Psoas muscle (tissue), 8 donors: ENCODE results near the gene GDAP1L1. TPM values are rescaled to one million over a fixed set of nuclear protein-coding genes. Genes with fewer than 3 reads are reported as not detected.

Experiments
- ATAC-seq, 4 donors: fragments of 200-7000 bp; cut with Tn5 transposase; one replicate each; pipeline ENCODE4 v1.9.1; 2020; ENCODE audit warnings: moderate library complexity in 3 of 4, mild to moderate bottlenecking in 2 of 4
- DNase-seq, 2 donors: peaks; one replicate each; pipeline ENCODE4 v3.0.0-alpha.2; 2020
- H3K27ac ChIP-seq: fragments of 200-600 bp; one replicate; pipeline ENCODE4 v1.8.0; 2022
- H3K27me3 ChIP-seq, 3 donors: fragments of 200-600 bp in 1 of 3; one replicate each; pipeline versions ENCODE4 v1.6.1 to v1.8.0; 2013 to 2022; ENCODE audit warnings: low read length in 2 of 3, mild to moderate bottlenecking in 2 of 3, moderate library complexity in 1 of 3; ENCODE audit not compliant: insufficient read depth in 3 of 3
- H3K36me3 ChIP-seq, 2 donors: fragments of 200-600 bp in 1 of 2; one replicate each; pipeline versions ENCODE4 v1.6.1 to v1.8.0; 2013 to 2022; ENCODE audit warnings: low read depth in 1 of 2, mild to moderate bottlenecking in 1 of 2, moderate library complexity in 1 of 2; ENCODE audit not compliant: insufficient read depth in 1 of 2
- H3K4me1 ChIP-seq: fragments of 200-600 bp; one replicate; pipeline ENCODE4 v1.8.0; 2022
- H3K4me3 ChIP-seq: fragments of 200-600 bp; one replicate; pipeline ENCODE4 v1.8.0; 2022; ENCODE audit warnings: mild to moderate bottlenecking
- H3K9me3 ChIP-seq: fragments of 200-600 bp; one replicate; pipeline ENCODE4 v1.8.0; 2022
- WGBS, 3 donors: extraction: QIAGEN DNeasy Blood & Tissue Kit; methylation state at CpG; one replicate each; pipeline versions ENCODE4 v1.1.6 to v1.1.7; 2013; 5-methylcytosine and 5-hydroxymethylcytosine counted together
- intact Hi-C, 2 donors: fragments of 100-400 bp; cut with DNase I; formaldehyde crosslinking; loops; one replicate each; pipeline versions ENCODE4 v1.11.0 to v1.14.2; 2022
- polyA plus RNA-seq, 3 donors: library from polyadenylated mRNA; stranded (reverse); fragments of 200-250 nt; gene quantifications; one replicate each; pipeline ENCODE4 v1.2.3, GENCODE V29; 2013
- total RNA-seq, 4 donors: library from RNA; stranded (reverse); fragmentation: NEBNext Ultra II Directional in 2 of 4; extraction: Animal tissue kit (Norgen Biotek cat#: 25700) in 2 of 4; gene quantifications; one replicate each; pipeline versions ENCODE4 v1.2.1 to v1.2.4, GENCODE V29; 2021 to 2023
- TF ChIP-seq, protein P1 (sequence below): fragments of 200-600 bp; IDR thresholded peaks from one replicate; pipeline ENCODE4 v1.8.0; 2022; ENCODE audit warnings: antibody characterized with exemption
- donor health status: healthy with polysubstance abuse.
- donor health status: DM: no; HTN: no; CAD: no; lungs with moderate emphysema.
- donor health status: Bipolar disorder and iron deficiency.
- donor health status: healthy.
- donor health status: DM: yes; HTN: yes; CAD: no.
- donor health status: DM: no; HTN: no; CAD: no.
- donor health status: DM: no; HTN: no; CAD: no.
- donor health status: DM: yes; HTN: yes; CAD: no.

The GDAP1L1 gene
- total and polyA plus RNA-seq, 7 donors = 0.04 TPM; not detected in 6

DNA sequence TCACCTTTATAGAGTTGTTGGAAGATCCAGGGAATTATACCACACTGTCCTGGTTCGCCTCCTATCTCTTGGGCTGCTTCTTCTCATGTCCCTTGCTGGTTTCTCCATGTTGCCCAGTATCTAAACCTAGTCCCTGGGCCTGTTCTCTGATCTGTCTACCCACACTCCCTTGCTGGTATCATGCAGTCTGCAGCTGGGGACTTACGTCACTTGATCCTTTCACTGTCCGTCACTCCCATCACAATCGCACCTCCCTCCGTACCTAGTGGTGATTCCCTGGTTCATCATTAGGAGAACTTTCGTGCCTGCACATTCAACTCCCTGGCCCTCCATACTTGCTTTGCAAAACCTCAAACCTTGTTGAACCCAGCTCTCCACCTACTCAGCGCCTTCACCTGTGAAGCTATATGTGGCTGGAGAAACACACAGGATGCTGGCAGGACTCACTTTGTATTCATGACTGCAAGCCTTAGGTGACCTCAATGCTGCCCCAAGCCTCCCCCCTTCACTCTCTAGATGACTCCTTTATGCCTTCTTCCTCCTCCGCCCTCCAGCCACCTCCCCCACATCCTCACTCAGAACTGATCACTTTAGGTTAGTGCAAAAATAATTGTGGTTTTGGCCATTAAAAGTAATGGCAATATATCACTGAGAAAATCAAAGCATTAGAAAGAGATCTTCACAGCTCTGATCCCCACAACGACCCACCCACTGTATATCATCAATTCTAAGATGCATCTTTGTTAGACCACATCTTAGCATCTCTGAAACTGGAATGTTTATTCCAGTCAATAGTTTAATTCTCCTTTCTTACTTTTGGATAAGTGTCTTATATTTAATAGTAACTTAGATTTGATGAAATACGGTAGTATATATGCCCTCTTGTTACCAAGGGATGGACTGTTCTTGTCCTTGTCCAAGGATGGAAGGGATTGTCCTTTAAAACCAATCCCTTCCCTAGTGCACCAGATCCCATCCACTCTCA is 26.4 kb downstream of the GDAP1L1 start:
- Histone ChIP-seq H3K27ac (no peak overlapping the region), H3K4me1 (no peaks in the 10 kb centered on the region), H3K36me3 (no peaks in the 10 kb centered on the region), H3K27me3 (no peaks in the 10 kb centered on the region), H3K9me3 (no peaks in the 10 kb centered on the region), H3K4me3 (no peak overlapping the region)
- WGBS, 3 donors = 86 to 90% (median 89%) methylated on average over 10 of the region's 10 CpGs
- ATAC-seq (no peak), DNase-seq (no peak)
- intact Hi-C loops = no loop called here
- TF ChIP-seq, protein P1, sequence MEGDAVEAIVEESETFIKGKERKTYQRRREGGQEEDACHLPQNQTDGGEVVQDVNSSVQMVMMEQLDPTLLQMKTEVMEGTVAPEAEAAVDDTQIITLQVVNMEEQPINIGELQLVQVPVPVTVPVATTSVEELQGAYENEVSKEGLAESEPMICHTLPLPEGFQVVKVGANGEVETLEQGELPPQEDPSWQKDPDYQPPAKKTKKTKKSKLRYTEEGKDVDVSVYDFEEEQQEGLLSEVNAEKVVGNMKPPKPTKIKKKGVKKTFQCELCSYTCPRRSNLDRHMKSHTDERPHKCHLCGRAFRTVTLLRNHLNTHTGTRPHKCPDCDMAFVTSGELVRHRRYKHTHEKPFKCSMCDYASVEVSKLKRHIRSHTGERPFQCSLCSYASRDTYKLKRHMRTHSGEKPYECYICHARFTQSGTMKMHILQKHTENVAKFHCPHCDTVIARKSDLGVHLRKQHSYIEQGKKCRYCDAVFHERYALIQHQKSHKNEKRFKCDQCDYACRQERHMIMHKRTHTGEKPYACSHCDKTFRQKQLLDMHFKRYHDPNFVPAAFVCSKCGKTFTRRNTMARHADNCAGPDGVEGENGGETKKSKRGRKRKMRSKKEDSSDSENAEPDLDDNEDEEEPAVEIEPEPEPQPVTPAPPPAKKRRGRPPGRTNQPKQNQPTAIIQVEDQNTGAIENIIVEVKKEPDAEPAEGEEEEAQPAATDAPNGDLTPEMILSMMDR = no peak

DNA sequence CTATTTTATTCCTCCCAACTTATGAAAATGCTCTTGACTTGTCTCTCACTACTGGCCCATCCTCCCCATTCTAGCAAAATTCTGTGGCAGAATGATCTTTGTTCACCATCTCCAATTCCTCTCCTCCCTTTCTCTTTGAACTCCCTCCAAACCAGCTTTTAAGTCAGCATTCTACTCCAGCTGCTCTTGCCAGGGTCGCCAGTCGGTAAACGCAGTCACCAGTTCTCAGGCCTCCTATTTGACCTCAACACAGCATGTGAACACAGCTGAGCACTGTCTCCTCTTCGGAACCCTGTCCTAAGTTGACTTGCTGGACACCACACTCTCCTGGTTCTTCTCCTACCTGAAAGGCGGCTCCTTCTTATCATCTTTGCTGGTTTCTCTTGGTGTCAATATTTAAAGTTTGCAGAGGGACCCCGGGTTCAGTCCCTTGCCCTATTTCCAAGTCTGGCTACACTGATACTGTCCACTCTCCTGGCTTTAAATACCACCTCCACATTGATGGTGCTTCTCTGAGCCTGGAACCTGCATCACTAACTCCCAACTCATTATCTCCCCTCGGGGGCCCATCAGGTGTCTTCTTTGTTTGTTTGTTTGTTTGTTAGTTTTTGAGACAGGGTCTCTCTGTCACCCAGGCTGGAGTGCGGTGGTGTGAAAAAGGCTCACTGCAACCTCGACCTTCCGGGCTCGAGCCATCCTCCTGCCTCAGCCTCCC is 27.4 kb downstream of the GDAP1L1 start:
- no peak overlapping the region for H3K27ac ChIP-seq
- intact Hi-C loops = no loop called here
- no peak for ATAC-seq
- no peaks in the 10 kb centered on the region for H3K27me3 ChIP-seq
- H3K36me3 ChIP-seq = no peaks in the 10 kb centered on the region
- H3K4me3 ChIP-seq = no peak overlapping the region
- H3K4me1 ChIP-seq = no peaks in the 10 kb centered on the region
- WGBS, 3 donors = 71 to 73% (median 72%) methylated on average over 11 of the region's 11 CpGs
- TF ChIP-seq, protein P1 = no peak
- no peaks in the 10 kb centered on the region for H3K9me3 ChIP-seq
- no peak for DNase-seq

DNA sequence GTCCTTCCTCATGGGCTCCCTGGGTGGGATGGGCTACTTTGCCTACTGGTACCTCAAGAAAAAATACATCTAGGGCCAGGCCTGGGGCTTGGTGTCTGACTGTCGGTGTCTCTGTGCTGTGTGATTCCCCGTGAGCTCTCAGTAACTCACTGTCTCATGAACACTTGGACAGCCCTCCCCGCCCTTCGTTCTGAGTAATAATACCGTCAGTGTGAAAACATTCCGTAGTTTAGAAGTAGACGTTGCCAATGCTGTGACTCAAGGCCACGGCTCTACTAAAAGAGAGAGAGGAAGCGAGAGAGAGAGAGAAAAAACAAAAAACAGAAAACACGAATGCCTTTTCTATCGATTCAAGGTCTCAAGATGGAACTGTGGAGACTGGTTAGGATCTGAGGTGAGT is 32.1 kb downstream of the GDAP1L1 start:
- H3K4me1 ChIP-seq = no peaks in the 10 kb centered on the region
- TF ChIP-seq, protein P1 = no peak
- DNase-seq (no peak), ATAC-seq (no peak)
- no peak overlapping the region for H3K27ac ChIP-seq
- intact Hi-C loops = no loop called here
- no peaks in the 10 kb centered on the region for H3K36me3 ChIP-seq
- no peaks in the 10 kb centered on the region for H3K9me3 ChIP-seq
- H3K4me3 ChIP-seq = no peak overlapping the region
- WGBS, 3 donors = 86 to 88% (median 86%) methylated on average over 11 of the region's 11 CpGs
- no peaks in the 10 kb centered on the region for H3K27me3 ChIP-seq

DNA sequence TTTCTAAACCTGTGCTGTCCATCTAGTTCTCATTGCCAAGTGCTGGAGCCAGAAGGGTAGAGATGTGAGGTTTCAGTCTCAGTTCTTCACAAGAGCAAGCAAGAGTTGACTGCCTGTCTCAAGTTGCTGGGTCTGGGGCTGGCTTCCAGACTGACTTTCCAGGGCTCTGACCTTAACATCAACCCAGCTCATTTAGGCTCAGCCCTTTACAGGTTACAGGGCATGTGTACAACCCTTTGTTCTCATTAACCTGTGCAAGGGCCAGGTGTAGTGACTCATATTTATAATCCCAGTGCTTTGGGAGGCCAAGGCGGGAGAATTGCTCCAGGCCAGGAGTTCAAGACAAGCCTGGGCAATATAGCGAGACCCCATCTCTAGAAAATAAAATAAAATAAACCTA is 33.3 kb downstream of the GDAP1L1 start:
- no peaks in the 10 kb centered on the region for H3K9me3 ChIP-seq
- no peak for DNase-seq
- ATAC-seq = no peak
- H3K4me1 ChIP-seq = no peaks in the 10 kb centered on the region
- TF ChIP-seq, protein P1 = no peak
- no peaks in the 10 kb centered on the region for H3K36me3 ChIP-seq
- H3K27ac ChIP-seq = no peak overlapping the region
- no peak overlapping the region for H3K4me3 ChIP-seq
- WGBS, 3 donors = 99 to 100% (median 100%) methylated on average over 2 of the region's 2 CpGs
- no peaks in the 10 kb centered on the region for H3K27me3 ChIP-seq
- intact Hi-C loops = no loop called here
